Neural progenitor cell (in vitro differentiated cells): ENCODE data around the gene TBPL1. TPM values are rescaled to one million over a fixed set of nuclear protein-coding genes. Genes with fewer than 3 reads are reported as not detected.
A peak's percentile ranks its signal among the peaks of the same experiment; 100 is the strongest.

Source experiments
- DNase-seq: peaks from one replicate; pipeline ENCODE4 v3.0.0-alpha.2; 2016; ENCODE audit warnings: low spot score
- H2AFZ ChIP-seq: fragments of 200-600 bp; sonication (generic); replicated peaks from 2 replicates; pipeline ENCODE4 v1.6.1; 2016; ENCODE audit warnings: antibody characterized with exemption
- H3F3A ChIP-seq: fragments of 200-600 bp; sonication (generic); 2 replicates; pipeline ENCODE4 v1.6.1; 2016; ENCODE audit warnings: antibody characterized with exemption, low read depth
- H3K27ac ChIP-seq: fragments of 200-600 bp; sonication (generic); 2 replicates; pipeline ENCODE4 v1.5.1; 2016; ENCODE audit warnings: mild to moderate bottlenecking
- H3K27me3 ChIP-seq: fragments of 200-600 bp; sonication (generic); 2 replicates; pipeline ENCODE4 v1.6.1; 2016; ENCODE audit warnings: mild to moderate bottlenecking, moderate library complexity
- H3K36me3 ChIP-seq: fragments of 200-600 bp; sonication (generic); 2 replicates; pipeline ENCODE4 v1.5.1; 2016
- H3K4me1 ChIP-seq: fragments of 200-600 bp; sonication (generic); 2 replicates; pipeline ENCODE4 v1.6.1; 2016; ENCODE audit warnings: mixed run types
- H3K4me2 ChIP-seq: fragments of 200-600 bp; sonication (generic); 2 replicates; pipeline ENCODE4 v1.6.1; 2016
- H3K4me3 ChIP-seq: fragments of 200-600 bp; sonication (generic); 2 replicates; pipeline ENCODE4 v1.5.1; 2016
- H3K79me2 ChIP-seq: fragments of 200-600 bp; sonication (generic); 2 replicates; pipeline ENCODE4 v1.6.1; 2016; ENCODE audit warnings: low read depth
- H3K9ac ChIP-seq: fragments of 200-600 bp; sonication (generic); 2 replicates; pipeline ENCODE4 v1.6.1; 2016
- H3K9me3 ChIP-seq: fragments of 200-600 bp; sonication (generic); 2 replicates; pipeline ENCODE4 v1.5.1; 2016; ENCODE audit warnings: low read depth
- H4K20me1 ChIP-seq: fragments of 200-600 bp; sonication (generic); 2 replicates; pipeline ENCODE4 v1.6.1; 2016; ENCODE audit warnings: low read depth
- H3K27ac Mint-ChIP-seq: 3 replicates; pipeline ENCODE4 v1.8.0; 2021; ENCODE audit warnings: mixed read lengths
- H3K27me3 Mint-ChIP-seq: 2 replicates; pipeline ENCODE4 v1.8.0; 2022; ENCODE audit warnings: low read depth, mild to moderate bottlenecking, inconsistent platforms, moderate library complexity, mixed read lengths; ENCODE audit not compliant: insufficient read depth
- H3K36me3 Mint-ChIP-seq: 3 replicates; pipeline ENCODE4 v1.8.0; 2021; ENCODE audit warnings: mixed read lengths
- H3K4me1 Mint-ChIP-seq: 3 replicates; pipeline ENCODE4 v1.8.0; 2021; ENCODE audit warnings: mixed read lengths
- H3K4me3 Mint-ChIP-seq: 3 replicates; pipeline ENCODE4 v1.8.0; 2021; ENCODE audit warnings: mild to moderate bottlenecking, moderate library complexity, mixed read lengths
- H3K9me3 Mint-ChIP-seq: 3 replicates; pipeline ENCODE4 v1.8.0; 2020; ENCODE audit warnings: mixed read lengths
- CTCF ChIP-seq: fragments of 200-600 bp; sonication (generic); IDR thresholded peaks from 2 replicates; pipeline ENCODE4 v1.5.1; 2017; ENCODE audit warnings: antibody characterized with exemption, mild to moderate bottlenecking
- EZH2 ChIP-seq: fragments of 200-600 bp; sonication (generic); IDR thresholded peaks from 2 replicates; pipeline ENCODE4 v1.6.1; 2017; ENCODE audit warnings: antibody characterized with exemption, mild to moderate bottlenecking, moderate library complexity
- EZH2phosphoT487 ChIP-seq: fragments of 200-600 bp; sonication (generic); IDR thresholded peaks from 2 replicates; pipeline ENCODE4 v1.6.1; 2017; ENCODE audit warnings: antibody characterized with exemption
- total RNA-seq: library from RNA; depleted of rRNA; stranded (reverse); fragments of >200 nt; gene quantifications from 2 replicates; pipeline ENCODE4 v1.2.3, GENCODE V29; 2015; ENCODE audit warnings: low replicate concordance

TBPL1 gene
- total RNA-seq, result 85.8 and 125 TPM in 2 replicates

GRCh38 chr6:133952815-133953633 is at the start of gene TBPL1:
TBPL1 (plus strand) TSS chr6:133953224; CDS start chr6:133980126, 26,902 bp downstream.
- H2AFZ ChIP-seq, result peak within 1 kb of the TSS; percentile 94
- H3K27me3 Mint-ChIP-seq, result peaks cover 4% of the 10 kb centered on the region
- peaks cover 32% of the 10 kb centered on the region for H3K4me1 ChIP-seq
- no peaks in the 10 kb centered on the region for H3K36me3 ChIP-seq
- H3K36me3 Mint-ChIP-seq, result no peaks in the 10 kb centered on the region
- H4K20me1 ChIP-seq, result peaks cover 45% of the 10 kb centered on the region
- peak; percentile 97 for DNase-seq
- H3K4me3 Mint-ChIP-seq, result peak within 1 kb of the TSS; percentile 94
- H3K4me3 ChIP-seq, result peak within 1 kb of the TSS; percentile 92
- peak within 1 kb of the TSS; percentile 78 for H3K9ac ChIP-seq
- H3K27ac ChIP-seq, result peak within 1 kb of the TSS; percentile 79
- no peaks in the 10 kb centered on the region for H3K9me3 Mint-ChIP-seq
- peak within 1 kb of the TSS; percentile 92 for H3K27ac Mint-ChIP-seq
- H3K9me3 ChIP-seq, result no peaks in the 10 kb centered on the region
- peaks cover 49% of the 10 kb centered on the region for H3K79me2 ChIP-seq
- no peak for TF ChIP-seq EZH2
- no peak for TF ChIP-seq EZH2phosphoT487
- no peak for TF ChIP-seq CTCF
- peaks cover 38% of the 10 kb centered on the region for H3K4me1 Mint-ChIP-seq
- H3K4me2 ChIP-seq, result peak within 1 kb of the TSS; percentile 98
- peaks cover 12% of the 10 kb centered on the region for H3F3A ChIP-seq
- peaks cover 30% of the 10 kb centered on the region for H3K27me3 ChIP-seq

GRCh38 chr6:133903855-133904254 is 49.2 kb upstream of the TBPL1 start:
- Histone ChIP-seq H3K9ac (no peak overlapping the region), H3K4me2 (no peak overlapping the region), H4K20me1 (no peaks in the 10 kb centered on the region), H3K27ac (no peak overlapping the region), H3K36me3 (no peaks in the 10 kb centered on the region), H3K27me3 (peaks cover 7% of the 10 kb centered on the region), H3K4me1 (no peaks in the 10 kb centered on the region), H3K4me3 (no peak overlapping the region), H3F3A (no peaks in the 10 kb centered on the region), H2AFZ (no peak overlapping the region), H3K9me3 (no peaks in the 10 kb centered on the region), H3K79me2 (no peaks in the 10 kb centered on the region)
- TF ChIP-seq EZH2 (no peak), CTCF (no peak), EZH2phosphoT487 (no peak)
- Mint-ChIP-seq H3K4me3 (no peak overlapping the region), H3K36me3 (no peaks in the 10 kb centered on the region), H3K27me3 (peaks cover 4% of the 10 kb centered on the region), H3K4me1 (no peaks in the 10 kb centered on the region), H3K27ac (no peak overlapping the region), H3K9me3 (peaks cover 2% of the 10 kb centered on the region)
- no peak for DNase-seq

GRCh38 chr6:133906050-133906449 is 47.0 kb upstream of the TBPL1 start:
- H3K27me3 ChIP-seq, result no peaks in the 10 kb centered on the region
- no peak for TF ChIP-seq EZH2
- no peaks in the 10 kb centered on the region for H3K36me3 ChIP-seq
- H3K9me3 Mint-ChIP-seq, result peaks cover 2% of the 10 kb centered on the region
- no peak overlapping the region for H3K27ac Mint-ChIP-seq
- no peak overlapping the region for H3K4me3 ChIP-seq
- H2AFZ ChIP-seq, result peak overlapping the region; percentile 75
- no peak overlapping the region for H3K9ac ChIP-seq
- H3K79me2 ChIP-seq, result no peaks in the 10 kb centered on the region
- H3K4me1 Mint-ChIP-seq, result no peaks in the 10 kb centered on the region
- H3K9me3 ChIP-seq, result no peaks in the 10 kb centered on the region
- no peak overlapping the region for H3K27ac ChIP-seq
- H3K4me1 ChIP-seq, result no peaks in the 10 kb centered on the region
- H3K4me3 Mint-ChIP-seq, result no peak overlapping the region
- no peak overlapping the region for H3K4me2 ChIP-seq
- no peaks in the 10 kb centered on the region for H4K20me1 ChIP-seq
- peaks cover 2% of the 10 kb centered on the region for H3K27me3 Mint-ChIP-seq
- H3K36me3 Mint-ChIP-seq, result no peaks in the 10 kb centered on the region
- DNase-seq, result no peak
- H3F3A ChIP-seq, result no peaks in the 10 kb centered on the region

GRCh38 chr6:133916650-133917151 is 36.3 kb upstream of the TBPL1 start:
- Histone ChIP-seq H3K27ac (peak overlapping the region; percentile 42), H3K4me3 (peak overlapping the region; percentile 33), H3K9me3 (no peaks in the 10 kb centered on the region), H3K9ac (no peak overlapping the region), H4K20me1 (no peaks in the 10 kb centered on the region), H3K4me1 (peaks cover 13% of the 10 kb centered on the region), H3K27me3 (no peaks in the 10 kb centered on the region), H2AFZ (no peak overlapping the region), H3K4me2 (peak overlapping the region; percentile 71), H3K36me3 (no peaks in the 10 kb centered on the region), H3K79me2 (no peaks in the 10 kb centered on the region), H3F3A (peaks cover 12% of the 10 kb centered on the region)
- H3K4me3 Mint-ChIP-seq, result no peak overlapping the region
- H3K36me3 Mint-ChIP-seq, result no peaks in the 10 kb centered on the region
- TF ChIP-seq EZH2 (no peak), EZH2phosphoT487 (no peak), CTCF (peak; percentile 98)
- peaks cover 7% of the 10 kb centered on the region for H3K4me1 Mint-ChIP-seq
- H3K27ac Mint-ChIP-seq, result no peak overlapping the region
- no peaks in the 10 kb centered on the region for H3K27me3 Mint-ChIP-seq
- peaks cover 6% of the 10 kb centered on the region for H3K9me3 Mint-ChIP-seq
- peak; percentile 97 for DNase-seq
